ENCODE measurements around the gene UBE2J2. TPM values are rescaled to one million over a fixed set of nuclear protein-coding genes. Genes with fewer than 3 reads are reported as not detected.

Gene UBE2J2
- total RNA-seq, 1 experiment from 2014 or later: 83.4 TPM

DNA sequence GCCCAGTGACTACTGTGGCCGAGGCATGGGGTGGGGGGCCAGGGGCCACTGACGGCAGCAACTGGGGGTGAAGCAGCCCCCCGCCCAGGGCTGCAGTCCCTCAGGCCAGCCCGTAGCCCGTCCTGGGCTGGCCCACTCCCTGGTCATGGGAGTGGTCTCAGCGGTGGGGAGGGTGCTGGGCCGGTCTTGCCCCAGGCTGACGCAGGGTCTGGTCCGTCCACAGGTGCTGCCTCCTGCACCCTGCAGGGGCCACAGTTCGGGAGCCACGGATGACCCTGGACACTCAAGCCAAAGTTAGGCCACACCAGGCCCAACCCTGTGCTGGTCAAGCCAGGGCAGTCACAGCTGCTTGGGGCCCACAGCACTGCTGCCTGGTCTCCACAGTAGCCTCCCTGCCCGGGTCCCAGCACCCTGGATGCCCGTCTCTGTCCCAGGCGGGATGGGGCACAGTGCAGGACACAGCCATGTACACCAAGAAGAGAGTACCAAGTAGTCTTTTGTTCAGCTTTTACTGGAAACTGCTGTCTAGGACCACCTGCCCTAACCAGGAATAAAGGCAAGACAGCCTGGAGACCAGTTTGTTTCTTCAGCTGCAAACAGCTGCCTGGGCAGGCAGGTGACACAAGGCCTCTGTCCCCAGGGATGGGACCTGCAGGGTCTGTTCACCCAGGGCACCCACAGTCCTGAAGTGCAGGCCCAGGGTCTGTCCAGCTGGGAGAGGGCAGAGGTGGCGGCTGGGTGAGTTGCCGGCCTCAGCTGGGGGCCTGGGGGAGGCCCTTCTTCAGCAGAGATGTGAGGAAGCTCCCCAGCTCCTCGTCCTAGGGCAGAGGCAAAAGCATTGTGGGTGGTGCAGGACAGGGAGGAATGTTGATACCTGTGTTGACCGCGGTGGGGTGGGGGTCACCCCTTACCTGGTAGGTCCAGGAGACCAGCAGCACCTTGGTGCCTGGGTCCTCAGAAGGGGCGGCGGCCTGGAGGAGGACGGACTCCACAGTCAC, 37.8 kb upstream of the UBE2J2 start:
- Histone ChIP-seq H2BK20ac (ENCODE audit: low read depth, low read length, poor library complexity, severe bottlenecking) (no peak overlapping the region), H2BK120ac (ENCODE audit: low read depth, low read length, poor library complexity, severe bottlenecking) (no peak overlapping the region), H3K79me2 (ENCODE audit: insufficient read depth, low read length) (no peaks in the 10 kb centered on the region), H3K27ac (ENCODE audit: insufficient read length, low read depth, low read length) (no peak overlapping the region), H3K79me1 (ENCODE audit: insufficient read depth, low read depth, low read length, poor library complexity, severe bottlenecking) (no peaks in the 10 kb centered on the region), H2BK5ac (ENCODE audit: insufficient read length, low read length) (no peak overlapping the region), H3K27me3 (ENCODE audit: insufficient read depth, low read length) (no peaks in the 10 kb centered on the region), H3K23ac (ENCODE audit: insufficient read length, low read depth, low read length) (no peak overlapping the region), H3K4me2 (ENCODE audit: insufficient read depth, insufficient read length, low read length) (no peak overlapping the region), H3K9me3 (ENCODE audit: control insufficient read depth, low read depth, low read length) (no peaks in the 10 kb centered on the region), H3K23me2 (ENCODE audit: insufficient read length, low read depth, low read length, poor library complexity, severe bottlenecking) (peaks cover 15% of the 10 kb centered on the region), H2BK15ac (ENCODE audit: low read depth, low read length) (no peak overlapping the region), H4K8ac (replicated peaks; ENCODE audit: insufficient read length, low read depth, low read length) (no peak overlapping the region), H3K4ac (ENCODE audit: low read depth, low read length) (no peak overlapping the region), H3T11ph (ENCODE audit: low read length) (no peak overlapping the region), H3K56ac (ENCODE audit: insufficient read length, low read depth, low read length) (no peak overlapping the region), H4K20me1 (ENCODE audit: control insufficient read depth, insufficient read depth, insufficient read length) (no peaks in the 10 kb centered on the region), H2AFZ (ENCODE audit: low read length) (no peak overlapping the region), H4K5ac (ENCODE audit: insufficient read length, low read depth, low read length) (no peak overlapping the region), H2AK5ac (ENCODE audit: insufficient read length, low read length) (no peak overlapping the region), H2BK12ac (ENCODE audit: insufficient read length, low read depth, low read length) (no peak overlapping the region), H3K14ac (ENCODE audit: insufficient read depth, low read length) (no peak overlapping the region), H3K9ac (ENCODE audit: extremely low read depth, insufficient read length, low read length) (no peak overlapping the region), H3K18ac (ENCODE audit: insufficient read length, low read depth, low read length) (no peak overlapping the region), H3K4me1 (ENCODE audit: insufficient read depth, low read length) (peaks cover 5% of the 10 kb centered on the region; the same call in 1 of the 2 replicates), H4K91ac (ENCODE audit: insufficient read length, low read depth, low read length) (no peak overlapping the region)
- peaks cover 3% of the 10 kb centered on the region; the same call in 1 of the 2 replicates for H3K27me3 Mint-ChIP-seq (ENCODE audit: low read depth)
- TF ChIP-seq, protein P1, sequence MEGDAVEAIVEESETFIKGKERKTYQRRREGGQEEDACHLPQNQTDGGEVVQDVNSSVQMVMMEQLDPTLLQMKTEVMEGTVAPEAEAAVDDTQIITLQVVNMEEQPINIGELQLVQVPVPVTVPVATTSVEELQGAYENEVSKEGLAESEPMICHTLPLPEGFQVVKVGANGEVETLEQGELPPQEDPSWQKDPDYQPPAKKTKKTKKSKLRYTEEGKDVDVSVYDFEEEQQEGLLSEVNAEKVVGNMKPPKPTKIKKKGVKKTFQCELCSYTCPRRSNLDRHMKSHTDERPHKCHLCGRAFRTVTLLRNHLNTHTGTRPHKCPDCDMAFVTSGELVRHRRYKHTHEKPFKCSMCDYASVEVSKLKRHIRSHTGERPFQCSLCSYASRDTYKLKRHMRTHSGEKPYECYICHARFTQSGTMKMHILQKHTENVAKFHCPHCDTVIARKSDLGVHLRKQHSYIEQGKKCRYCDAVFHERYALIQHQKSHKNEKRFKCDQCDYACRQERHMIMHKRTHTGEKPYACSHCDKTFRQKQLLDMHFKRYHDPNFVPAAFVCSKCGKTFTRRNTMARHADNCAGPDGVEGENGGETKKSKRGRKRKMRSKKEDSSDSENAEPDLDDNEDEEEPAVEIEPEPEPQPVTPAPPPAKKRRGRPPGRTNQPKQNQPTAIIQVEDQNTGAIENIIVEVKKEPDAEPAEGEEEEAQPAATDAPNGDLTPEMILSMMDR (conservative IDR thresholded peaks at IDR 0.05): no peak
- no peak overlapping the region; a peak in 1 of 5 replicates for H3K4me3 Mint-ChIP-seq
- DNase-seq: no peak
- WGBS (ENCODE audit: extremely low coverage, insufficient read length, low lambda C conversion rate): no CpG with 5 or more reads among the region's 22 CpGs
- no peak overlapping the region; a peak in 1 of 7 replicates for H3K27ac Mint-ChIP-seq
- no peaks in the 10 kb centered on the region; a peak in 1 of 5 replicates for H3K9me3 Mint-ChIP-seq
- H3K36me3 Mint-ChIP-seq (ENCODE audit: insufficient read depth in 1 of 3, low read depth in 3 of 3): peaks cover 7 to 40% (median 39%) of the 10 kb centered on the region in 3 experiments
- peaks cover 16 to 27% of the 10 kb centered on the region in 2 experiments for H3K4me1 Mint-ChIP-seq

Data from H9 (cell line).